Stimulated activated CD8-positive, alpha-beta memory T cell treated with anti-CD3 and anti-CD28 coated beads, Interleukin-4, amount 100 ng/mL, for 4 hours (primary cell): Measurements from ENCODE around the gene CNGA3.

Experiments used
- DNase-seq, 2 donors: peaks; one replicate each; pipeline ENCODE4 v3.0.0-alpha.2; 2020; ENCODE audit warnings: low read depth in 2 of 2, low spot score in 1 of 2

CNGA3 gene

DNA sequence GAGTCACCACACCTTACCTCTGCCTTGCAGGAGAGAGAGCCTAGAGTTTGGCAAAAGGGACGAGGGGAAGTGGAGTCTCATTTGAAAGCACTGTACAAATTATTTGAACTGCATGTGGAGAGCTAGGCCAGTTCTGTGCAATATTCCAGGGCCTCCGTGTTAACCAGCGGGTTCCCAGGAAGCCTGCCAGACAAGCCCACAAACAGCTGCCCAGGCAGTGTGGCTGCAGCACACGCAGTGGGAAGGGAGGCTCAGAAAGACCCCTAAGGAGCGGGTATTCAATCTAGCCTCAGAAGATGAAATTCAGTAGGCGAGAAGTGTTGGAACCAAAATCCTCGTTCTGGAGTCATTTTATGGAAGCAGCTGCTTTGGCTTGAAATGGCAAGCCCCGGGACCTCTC is 30.7 kb downstream of the CNGA3 start:
- DNase-seq, result no peak

DNA sequence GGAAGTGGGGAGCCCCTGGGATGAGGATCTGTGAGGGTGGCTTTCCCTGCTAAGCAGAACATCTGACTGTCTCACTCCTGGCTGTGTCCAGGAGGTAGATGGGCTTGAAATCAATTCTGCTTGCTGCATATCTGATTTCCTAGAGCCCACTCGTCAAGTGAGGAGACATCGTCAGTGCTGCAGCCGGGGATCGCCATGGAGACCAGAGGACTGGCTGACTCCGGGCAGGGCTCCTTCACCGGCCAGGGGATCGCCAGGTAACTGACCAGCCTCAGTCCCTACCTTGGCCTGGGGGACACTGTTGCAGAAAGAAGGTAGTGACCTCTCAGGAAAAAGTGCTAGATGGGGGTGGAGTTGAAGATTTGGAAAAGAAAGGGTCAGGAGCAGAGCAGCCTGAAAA is 31.3 kb downstream of the CNGA3 start:
- DNase-seq, result no peak

DNA sequence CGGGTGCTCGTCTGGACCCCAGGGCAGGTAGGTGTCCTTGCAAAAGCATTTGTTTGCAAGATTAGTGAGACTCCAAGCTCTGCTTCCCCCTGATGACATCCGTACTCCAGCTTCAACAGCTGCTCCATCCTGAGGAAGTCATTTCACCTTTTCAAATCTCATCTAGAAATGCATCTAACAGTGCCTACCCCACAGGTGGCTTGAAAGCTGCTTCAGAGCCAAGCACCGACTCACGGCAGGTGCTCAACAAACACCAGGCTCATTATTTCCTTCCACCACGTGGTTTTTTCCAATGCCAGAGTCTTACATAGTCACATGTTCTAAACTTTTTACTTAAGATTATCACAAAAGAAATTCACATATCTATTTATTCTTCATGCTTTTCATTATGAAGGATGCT is 31.9 kb downstream of the CNGA3 start:
- DNase-seq, result no peak

DNA sequence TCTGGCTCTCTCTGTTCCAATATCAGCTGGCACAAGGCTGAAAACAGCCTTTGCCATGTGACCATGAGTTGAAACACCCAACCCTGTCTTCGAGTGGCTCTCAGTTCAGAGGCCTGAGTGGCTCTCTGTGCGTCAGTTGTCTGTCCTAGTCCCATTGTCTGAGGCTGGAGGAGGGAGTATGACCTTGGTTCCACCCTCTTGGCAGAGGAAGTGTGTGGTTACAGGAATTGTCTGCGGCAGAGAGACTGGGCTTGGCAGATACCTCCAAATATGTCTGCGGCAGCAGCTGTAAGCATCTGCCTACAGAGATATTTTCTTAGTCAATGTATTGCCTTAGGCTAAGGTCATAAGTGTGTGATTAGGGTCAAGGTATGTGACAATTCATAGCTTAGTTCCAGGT is 32.6 kb downstream of the CNGA3 start:
- DNase-seq, result no peak

DNA sequence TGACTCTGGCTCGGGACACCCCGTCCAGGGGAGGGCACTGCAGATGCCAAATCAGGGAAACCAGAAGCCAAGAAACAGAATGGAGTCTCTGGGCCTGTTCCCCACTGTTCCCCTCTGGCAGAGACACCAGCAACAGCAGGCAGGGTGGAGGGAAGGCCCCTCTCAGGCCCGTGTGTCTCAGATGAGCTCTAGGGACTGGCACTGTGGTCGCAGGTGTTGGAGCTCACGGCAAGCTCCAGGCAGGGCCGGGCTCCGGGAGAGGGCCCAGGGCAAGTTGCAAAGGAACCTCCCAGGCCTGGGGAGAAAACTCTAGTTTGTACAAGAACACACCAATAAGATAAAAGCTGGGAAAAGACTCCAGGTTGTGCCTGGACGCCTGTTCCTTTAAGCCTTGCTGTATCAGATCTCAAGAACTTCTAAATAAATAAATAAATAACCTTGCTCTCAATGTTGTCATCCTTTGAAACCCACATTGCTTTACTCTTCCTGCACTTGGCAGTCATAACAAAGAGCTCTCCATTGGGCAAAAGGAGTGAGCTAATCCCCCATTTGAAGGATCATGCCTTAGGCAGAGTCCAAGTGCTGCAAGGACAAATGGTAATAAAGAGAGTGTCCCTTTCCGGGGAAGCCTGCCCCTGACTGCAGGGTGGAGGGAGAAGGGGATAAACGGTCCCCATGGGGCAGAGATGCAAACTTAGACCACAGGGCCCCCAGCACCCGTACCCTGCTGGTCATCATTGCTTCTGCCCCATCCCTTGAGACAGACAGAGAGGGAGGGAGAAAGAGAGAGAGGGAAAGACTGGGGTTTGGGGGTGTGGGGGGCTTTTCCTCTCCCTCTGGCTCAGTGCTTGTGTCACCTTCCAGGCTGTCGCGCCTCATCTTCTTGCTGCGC is 33.3 kb downstream of the CNGA3 start:
- DNase-seq, result no peak

DNA sequence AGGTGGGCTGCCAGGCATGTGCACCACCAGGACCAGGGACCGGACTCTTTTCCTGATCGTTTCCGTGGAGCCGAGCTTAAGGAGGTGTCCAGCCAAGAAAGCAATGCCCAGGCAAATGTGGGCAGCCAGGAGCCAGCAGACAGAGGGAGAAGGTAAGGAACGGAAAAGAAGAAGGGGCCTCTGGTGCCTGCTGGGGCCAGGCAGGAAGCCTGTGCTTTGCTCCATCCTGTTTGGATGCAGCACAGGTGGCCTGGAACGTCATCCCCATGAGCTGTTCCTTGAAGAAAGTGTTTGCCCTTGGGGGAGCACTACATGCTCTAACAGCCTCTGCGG is 33.9 kb downstream of the CNGA3 start:
- no peak for DNase-seq

DNA sequence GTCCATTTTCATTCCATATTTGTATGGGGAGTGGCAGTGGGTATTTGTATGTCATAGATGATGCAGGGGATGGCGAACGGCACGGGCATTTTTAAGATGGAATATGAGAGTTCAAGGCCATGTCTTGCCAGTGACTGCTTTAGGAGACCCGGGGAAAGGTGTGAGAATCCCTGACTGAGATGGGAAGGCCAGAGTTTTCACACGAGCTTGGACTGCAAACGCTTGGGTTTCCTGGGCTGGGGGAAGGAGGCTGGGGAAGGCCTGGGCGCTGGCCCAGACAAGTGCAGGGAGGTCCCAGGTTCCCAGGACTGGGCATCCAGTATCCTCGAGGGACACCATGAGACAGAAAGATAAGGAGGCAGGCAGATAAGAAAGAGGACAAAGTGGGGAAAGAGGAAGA is 35.2 kb downstream of the CNGA3 start:
- DNase-seq, result no peak

DNA sequence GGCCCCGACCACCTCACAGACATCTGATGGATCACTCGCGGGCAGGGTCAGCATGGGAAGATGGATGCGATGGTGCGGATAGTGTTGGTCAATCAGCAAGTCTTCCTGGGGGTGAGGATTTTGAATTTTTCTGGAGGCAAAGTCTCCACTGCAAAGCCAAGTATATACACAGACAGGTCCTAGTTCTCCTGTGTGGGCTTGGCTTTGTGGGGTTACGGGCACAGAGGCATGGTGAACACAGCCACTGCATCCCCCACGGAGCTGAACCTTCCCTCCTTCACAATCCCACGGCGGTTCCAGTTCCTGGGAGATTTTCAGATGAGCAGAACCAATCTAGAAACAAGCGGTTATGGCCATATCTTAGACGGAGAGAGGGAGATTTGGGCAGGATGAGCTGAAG is 35.8 kb downstream of the CNGA3 start:
- no peak for DNase-seq

DNA sequence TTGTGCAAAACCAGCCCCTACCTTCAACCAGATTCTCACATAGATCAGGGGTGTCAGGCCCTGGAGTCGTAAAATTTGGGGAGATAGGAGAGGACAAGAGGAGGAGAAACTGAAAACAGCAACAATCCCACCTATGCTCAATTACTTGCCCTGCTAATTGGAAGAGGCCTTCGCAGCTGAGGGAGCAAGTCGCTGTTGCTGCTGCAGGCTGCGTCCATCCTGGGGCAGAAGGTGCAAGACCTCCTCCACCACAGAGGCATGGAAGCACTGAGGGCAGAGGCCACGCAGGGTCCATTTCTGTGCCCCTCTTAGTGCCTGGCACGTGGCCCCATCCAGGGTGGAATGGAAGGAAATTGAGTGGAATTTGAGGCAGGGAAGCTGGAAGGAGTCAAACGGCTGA is 36.5 kb downstream of the CNGA3 start:
- DNase-seq, result no peak

DNA sequence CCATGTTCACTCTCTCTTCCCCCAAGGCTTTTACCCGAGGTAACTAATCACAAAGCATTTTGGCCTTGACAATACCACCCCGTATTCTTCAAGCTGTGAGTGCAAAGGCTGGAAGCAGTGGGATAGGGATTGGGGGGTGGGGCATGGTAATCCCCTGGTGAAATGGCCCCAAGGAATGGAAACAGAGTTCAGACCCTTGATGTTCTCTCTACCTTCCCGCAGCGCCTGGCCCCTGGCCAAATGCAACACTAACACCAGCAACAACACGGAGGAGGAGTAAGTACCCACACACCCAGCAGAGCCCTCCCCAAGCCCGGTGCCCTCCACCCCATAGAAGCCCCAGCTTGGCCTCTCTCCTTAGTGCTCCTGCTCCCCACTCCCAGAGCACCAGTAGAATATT is 36.9 kb downstream of the CNGA3 start:
- no peak for DNase-seq

DNA sequence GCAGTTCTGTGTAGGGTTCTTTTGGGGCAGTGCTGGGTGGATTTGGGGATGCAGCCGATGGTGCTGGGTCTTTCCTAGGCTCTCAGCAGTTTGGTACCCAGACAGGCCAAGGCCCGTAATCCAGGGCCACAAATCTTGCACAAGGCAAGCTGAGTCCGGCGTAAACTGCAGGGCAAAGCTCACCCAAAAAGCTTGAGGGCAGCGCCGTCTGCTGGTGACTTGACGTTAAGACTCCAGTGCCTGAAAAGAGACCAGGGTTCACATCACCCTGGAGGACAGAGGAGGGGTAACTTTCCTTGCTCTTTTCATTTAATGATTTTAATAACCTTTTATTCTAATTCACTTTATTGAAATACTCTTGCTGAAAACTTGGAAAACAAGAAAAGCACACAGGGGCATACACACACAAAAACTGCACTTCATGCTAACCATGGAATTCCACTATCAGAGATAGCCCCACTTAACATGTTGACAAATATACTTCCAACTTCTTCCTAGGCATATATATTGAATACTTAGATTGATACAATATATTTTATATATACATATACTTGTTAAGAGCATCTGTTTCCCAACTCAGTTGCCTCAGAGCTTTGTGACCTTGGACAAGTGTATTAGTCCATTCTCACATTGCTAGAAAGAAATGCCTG is 38.9 kb downstream of the CNGA3 start:
- peak in 1 of 2 donors; percentile 28 for DNase-seq

DNA sequence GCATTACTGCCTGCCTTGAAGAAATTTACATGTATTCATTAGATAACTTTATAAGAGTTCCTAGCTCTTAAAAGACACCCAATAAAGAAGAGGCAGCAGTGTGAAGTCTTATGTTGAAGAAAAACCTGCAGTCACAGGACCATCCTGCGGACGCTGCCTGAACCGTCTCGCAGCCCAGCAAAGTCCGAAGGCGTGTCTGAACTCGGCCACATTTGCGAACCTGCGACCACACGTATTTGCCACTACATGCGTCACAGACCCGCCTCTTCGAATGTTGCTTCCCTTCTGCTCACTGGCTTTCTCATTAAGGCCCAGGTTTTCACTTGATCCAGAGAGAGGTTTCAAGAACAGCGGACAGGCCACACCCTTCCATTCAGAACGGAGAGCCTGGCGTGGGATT is 41.2 kb downstream of the CNGA3 start:
- no peak for DNase-seq

DNA sequence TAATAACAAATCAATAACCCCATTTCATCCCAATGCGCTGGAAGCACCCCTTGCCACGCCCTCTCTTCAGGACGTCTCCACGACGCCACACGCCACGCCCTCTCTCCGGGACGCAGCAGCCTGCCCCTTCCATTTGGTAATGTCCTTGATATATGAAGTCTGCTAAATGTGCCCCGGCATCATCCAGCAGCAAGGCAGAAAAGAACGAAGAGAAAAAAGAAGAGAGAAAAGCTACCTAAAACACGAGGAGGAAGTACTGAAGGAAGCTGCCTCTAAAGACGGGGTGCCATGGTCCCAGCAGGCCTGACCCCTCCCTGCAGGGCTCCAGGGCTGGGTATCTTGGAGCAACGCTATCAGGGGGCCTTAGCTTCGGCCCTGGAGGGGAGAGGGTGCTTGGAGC is 41.8 kb downstream of the CNGA3 start:
- no peak for DNase-seq

DNA sequence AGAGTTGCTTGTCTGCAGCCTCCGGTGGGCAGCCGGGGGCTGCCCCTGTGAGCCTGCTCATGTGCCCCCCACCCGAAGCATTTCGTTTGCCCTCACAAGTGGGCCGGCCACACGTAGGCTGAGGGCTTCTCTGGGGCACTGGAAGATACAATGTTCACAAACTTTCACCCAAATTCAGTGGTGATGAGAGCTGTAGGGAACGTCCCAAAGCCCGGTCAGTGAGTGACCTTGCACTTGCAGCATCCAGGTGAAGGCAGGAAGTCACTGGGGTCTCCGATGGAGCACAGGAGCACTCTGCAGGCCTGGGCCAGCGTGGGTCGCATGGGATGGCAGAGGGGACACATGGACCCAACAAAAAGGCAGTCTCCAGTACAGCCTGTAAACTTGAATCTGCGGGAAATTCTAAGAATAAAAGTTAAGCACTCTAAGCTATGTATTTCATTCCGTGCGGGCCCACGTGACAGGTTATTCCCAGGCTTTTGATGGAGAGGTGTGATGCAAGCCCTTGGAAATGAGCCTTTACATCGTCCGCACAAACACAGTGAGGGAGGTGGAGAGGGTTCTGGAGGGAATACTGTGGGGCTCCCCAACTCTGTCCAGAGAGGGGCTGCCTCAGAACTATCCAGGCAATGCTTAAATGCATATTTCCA is 42.5 kb downstream of the CNGA3 start:
- DNase-seq, result no peak

DNA sequence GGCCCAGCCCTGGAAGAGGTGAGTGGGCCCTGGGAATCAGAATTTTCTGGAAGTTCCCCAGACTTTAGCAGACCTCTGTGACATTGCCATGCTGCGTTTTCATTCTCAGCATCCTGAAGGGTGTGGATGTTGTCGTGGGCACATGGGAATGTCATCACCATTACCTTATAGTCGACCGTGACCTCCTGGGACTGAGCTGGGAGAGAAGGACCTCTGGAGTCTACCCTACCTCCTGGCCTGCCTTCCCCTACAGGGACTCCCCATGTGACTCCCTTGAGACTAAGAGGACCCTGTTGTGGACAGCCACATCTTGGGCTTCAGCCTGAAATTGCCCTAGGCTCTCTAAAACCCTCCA is 43.0 kb downstream of the CNGA3 start:
- DNase-seq, result no peak

DNA sequence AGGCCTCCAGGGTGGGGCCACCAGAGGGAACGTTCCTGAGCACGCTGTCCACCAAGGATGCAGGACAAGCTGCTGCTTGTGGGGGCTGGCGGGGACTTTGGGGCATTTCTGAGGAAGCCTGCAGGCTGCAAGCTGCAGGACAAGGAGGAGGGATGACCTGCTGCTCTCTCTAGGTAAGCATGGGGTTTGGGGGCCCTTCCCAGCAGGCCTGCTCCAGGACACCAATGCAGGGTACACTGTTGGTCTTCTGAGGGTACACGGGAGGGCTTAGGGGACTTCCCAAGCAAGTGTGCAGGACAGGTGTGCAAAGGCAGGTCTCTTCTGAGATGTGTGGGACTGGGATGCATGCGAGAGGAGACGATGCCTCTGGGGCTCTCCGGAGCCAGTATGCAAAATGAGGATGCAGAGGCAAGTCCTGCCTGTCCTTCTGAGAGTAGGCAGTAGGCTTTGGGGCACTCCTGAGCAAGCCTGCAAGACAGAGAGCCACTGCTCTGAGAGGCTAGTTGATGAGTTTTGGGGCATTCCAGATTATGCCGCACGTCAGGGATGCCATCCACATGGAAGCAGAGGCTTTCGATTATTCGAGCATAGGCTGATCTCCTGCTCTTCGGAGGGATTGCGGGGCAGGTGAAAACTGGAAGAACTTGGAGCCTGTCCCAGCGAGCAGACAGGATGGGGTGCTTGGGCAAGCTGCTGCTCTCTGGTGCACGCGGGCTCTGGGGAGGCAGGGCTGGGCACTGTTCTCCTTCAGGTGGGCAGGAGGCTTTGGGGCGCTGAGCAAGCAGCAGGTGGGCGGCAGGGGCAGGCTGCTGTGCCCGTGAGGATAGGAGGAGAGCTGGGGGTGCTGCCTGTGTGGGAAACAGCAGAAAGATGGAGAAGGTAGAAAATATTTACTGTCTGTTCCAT is 44.6 kb downstream of the CNGA3 start:
- no peak for DNase-seq

DNA sequence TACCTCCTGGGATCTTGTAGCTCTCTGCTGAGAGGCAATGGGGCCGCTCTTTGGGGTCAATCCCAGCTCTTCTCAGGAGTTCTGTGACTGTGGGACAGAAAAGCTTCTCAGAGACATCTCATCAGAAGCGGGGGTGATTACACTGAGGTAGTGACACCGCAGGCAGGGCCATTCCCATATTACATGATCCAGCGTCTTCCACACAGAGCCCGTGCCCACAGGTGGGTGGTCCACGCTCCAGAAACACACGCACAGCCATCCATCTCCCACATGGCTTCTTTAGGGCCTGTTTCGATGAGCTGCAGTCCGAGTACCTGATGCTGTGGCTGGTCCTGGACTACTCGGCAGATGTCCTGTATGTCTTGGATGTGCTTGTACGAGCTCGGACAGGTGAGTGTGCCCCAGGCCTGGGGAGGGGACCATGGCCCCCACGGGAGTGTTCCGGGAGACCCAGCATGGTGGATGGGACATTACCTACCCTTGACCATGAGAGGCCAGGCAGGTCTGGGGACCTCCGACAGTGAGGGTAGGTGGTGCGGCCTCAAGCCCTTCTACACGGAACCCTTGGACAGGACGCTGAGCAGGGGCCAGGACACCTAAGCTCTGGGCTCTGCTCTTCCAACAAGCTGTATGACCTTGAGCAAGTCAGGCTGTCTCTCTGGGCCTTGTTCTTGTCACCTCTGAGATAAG is 45.5 kb downstream of the CNGA3 start:
- DNase-seq, result no peak

DNA sequence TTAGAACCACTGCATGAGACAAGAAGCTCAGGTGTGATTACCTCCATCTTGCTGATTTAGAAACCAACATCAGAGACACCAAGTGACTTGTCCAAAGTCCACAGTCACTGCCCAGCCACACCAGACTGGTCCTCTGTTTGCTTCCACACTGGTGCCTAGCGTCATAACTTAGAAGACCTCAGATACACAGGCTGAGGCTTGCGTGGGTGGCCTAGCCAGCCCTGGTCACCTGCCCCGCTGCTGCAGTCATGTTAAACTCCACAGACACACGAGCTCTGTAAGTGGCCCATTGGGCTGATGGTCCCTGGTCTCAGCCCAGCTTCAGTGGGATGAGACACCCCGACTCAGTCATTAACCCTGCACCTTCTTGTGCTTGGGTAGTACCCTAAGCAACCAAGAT is 47.1 kb downstream of the CNGA3 start:
- no peak for DNase-seq

DNA sequence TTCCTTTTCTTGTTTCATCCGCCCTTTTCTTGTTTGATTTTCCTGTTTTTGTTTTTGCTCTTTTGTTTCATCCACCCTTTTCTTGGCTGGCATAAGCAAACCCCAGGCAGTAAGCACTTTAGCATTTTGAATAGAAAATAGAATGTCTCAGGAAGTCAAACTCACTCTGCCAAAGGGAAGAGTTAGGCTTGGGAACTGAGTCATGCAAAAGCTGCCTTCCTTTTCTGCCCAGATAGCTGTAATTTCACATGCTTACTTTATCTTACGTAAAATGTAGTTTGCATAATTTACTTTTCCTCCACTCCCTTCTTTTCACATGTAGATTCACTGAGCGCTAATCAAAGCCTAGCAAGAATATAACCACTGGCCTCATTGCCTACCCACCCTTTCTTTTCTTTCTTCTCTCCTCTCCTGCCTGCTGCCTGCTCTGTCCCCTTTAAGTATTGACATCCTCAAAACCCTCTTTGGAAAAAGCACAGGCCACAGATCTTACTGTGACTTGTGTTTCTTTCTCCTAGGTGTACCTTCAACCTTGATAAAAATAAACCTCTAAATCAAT is 48.4 kb downstream of the CNGA3 start:
- DNase-seq, result no peak

DNA sequence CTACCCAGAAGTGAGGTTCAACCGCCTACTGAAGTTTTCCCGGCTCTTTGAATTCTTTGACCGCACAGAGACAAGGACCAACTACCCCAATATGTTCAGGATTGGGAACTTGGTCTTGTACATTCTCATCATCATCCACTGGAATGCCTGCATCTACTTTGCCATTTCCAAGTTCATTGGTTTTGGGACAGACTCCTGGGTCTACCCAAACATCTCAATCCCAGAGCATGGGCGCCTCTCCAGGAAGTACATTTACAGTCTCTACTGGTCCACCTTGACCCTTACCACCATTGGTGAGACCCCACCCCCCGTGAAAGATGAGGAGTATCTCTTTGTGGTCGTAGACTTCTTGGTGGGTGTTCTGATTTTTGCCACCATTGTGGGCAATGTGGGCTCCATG is 49.7 kb downstream of the CNGA3 start:
- no peak for DNase-seq
